HG03175 (cell line): Measurements from ENCODE around the gene LPGAT1.
"Not testable (repeated sequence)": the region's sequence is repeated elsewhere in the genome, so short reads cannot be mapped to it uniquely, and the experiment has no call there.

ENCODE experiments used
- ATAC-seq: cut with Tn5 transposase; IDR thresholded peaks from one replicate; pipeline ENCODE4 v1.9.1; 2021; ENCODE audit warnings: mild to moderate bottlenecking, moderate library complexity; ENCODE audit not compliant: unreplicated experiment

Gene LPGAT1

DNA sequence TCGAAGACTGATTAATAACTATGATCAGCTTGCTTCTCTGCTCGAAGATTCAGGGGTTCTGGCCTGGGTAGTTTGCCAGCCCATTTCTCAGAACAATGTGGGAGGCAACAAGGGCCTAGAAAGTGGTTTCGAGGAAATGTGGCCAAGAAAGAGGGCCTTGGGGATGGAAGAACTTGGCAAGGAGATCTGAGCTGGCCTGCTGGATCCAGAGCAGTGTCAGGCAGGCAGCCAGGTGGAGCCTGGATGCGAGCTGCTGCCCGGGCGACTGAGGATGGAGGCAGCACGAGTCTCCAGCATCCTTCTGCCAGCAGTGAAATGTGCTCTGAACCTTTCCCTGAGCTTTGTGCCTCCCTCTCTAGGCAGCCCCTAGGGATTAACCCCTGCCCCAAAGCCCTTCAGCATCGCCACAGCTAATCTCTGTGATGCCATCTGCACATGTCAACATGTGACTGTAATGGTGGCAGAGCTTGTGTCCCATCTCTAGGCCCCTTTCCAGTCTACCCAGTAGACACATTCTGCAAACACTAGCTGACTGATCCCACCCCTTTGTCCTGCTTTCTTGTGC is 94.1 kb downstream of the LPGAT1 start:
- no peak for ATAC-seq

GRCh38 chr1:211735208-211736170 is 95.1 kb downstream of the LPGAT1 start:
- no peak for ATAC-seq

GRCh38 chr1:211734791-211735190 is 95.8 kb downstream of the LPGAT1 start:
- no peak for ATAC-seq

DNA sequence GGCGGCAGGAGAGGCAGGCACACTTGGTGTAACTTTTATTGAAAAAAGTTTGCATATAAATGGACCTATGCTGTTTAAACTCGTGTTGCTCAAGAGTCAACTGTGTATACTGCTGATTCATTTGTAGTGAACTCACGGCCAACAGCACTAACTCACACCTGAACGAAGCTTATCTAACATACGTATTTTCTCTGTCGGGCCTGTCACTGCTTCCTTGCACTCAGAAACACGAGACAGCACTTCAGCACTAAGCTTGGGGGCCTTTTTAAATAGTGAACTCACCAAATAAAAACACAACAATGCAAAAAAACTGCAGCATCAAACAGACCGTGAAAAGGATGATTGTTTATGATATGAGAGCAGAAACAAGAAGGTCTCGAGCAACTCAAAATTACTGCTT is 96.2 kb downstream of the LPGAT1 start:
- ATAC-seq: no peak

DNA sequence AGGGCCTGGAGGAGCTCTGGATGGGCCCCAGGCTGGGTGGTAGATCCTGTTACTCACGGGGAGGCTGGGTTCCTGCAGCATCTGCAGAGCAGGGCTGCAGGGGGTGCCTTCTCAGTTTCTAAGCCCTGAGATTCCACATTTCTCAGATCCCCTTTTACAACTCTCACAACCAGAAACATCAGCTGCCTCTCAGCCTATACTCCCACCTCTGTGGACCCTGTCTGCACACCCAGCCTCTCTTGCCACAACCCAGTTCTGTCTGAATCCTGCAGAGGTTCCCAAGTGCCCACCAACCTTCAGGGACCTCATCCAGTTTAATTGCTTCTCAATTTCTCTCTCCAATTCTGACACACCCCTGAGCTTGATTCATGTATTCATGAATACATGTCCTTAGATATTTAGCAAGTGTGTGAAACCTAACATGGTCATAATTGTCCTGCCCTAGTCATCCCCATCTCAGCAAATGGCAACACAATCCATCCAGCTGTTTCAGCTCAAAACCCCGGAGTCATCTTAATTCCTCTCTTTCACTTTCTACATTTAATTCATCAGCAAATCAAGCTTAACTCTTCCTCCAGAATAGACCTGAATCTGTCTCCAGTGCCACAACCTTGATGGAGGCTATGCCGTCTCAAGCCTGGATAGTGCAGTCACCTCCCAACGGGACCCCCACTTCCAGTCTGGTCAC is 98.1 kb downstream of the LPGAT1 start:
- ATAC-seq: peak; percentile 74

GRCh38 chr1:211731456-211732292 is 98.9 kb downstream of the LPGAT1 start:
- ATAC-seq: peak; percentile 13

DNA sequence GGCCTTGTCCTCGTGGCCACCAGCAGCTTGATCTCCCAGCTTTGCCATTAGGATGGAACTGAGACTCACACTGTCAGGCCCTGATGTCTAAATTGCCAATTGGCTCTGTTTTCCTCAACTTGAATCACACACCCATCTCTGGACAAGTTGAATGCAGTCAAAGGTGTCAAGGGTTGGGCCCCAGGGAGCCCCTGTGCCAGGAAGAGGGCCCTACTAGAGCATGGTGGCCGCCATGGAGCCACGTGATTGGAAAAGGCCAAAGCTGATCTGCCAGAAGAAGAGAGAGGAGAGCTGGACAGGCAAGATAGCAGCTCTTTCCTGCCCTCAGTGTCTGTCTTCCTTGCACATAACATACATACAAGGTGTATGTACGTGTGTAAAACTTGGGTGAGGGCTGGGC is 100.2 kb downstream of the LPGAT1 start:
- ATAC-seq: no peak

- no peak for ATAC-seq
Measured at GRCh38 chr1:211729238-211729637, 101.3 kb downstream of the LPGAT1 start.

GRCh38 chr1:211726467-211726995 is 104.0 kb downstream of the LPGAT1 start:
- no peak for ATAC-seq

GRCh38 chr1:211724687-211725196 is 105.8 kb downstream of the LPGAT1 start:
- ATAC-seq: no peak

- no peak for ATAC-seq
Measured at GRCh38 chr1:211723273-211723672, 107.3 kb downstream of the LPGAT1 start.

GRCh38 chr1:211722277-211723175 is 108.0 kb downstream of the LPGAT1 start:
- ATAC-seq: no peak

DNA sequence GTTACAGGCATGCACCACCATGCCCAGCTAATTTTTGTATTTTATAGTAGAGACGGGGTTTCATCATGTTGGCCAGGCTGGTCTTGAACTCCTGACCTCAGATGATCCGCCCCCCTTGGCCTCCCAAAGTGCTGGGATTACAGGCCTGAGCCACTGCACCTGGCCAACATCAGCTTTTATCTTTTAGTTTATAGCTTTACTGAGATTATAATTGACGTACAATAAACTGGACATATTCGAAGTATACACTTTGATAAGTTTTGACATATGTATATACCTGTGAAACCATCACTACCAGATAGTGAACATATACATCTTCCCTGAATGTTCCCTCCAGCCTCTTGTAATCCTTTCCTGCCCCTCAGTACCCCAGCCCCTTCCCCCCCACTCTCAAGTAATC is 114.0 kb downstream of the LPGAT1 start:
- ATAC-seq: not testable (repeated sequence)

GRCh38 chr1:211715971-211716370 is 114.6 kb downstream of the LPGAT1 start:
- no peak for ATAC-seq

DNA sequence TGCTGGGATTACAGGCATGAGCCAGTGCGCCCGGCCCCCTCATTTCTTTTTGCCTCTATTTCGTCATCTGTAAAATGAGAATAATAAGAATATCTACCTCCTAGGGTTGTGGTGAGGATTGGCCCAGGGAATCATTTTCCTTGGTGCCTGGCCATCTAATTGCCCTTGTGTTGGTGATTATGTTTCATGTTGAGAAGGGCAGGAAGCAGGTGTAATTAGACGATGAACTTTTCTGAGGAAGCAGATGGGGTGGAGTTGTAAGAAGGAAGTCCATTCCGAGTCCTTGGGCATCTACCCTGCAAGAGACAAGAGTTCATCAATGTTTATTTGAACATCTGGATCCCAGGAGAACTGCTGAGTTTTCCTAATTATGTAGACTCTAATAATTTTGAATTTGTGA is 116.4 kb downstream of the LPGAT1 start:
- ATAC-seq: no peak

- ATAC-seq: no peak
Measured at GRCh38 chr1:211713231-211713630, 117.3 kb downstream of the LPGAT1 start.

GRCh38 chr1:211711315-211711705 is 119.3 kb downstream of the LPGAT1 start:
- ATAC-seq: no peak

GRCh38 chr1:211710566-211711314 is 119.8 kb downstream of the LPGAT1 start:
- no peak for ATAC-seq

DNA sequence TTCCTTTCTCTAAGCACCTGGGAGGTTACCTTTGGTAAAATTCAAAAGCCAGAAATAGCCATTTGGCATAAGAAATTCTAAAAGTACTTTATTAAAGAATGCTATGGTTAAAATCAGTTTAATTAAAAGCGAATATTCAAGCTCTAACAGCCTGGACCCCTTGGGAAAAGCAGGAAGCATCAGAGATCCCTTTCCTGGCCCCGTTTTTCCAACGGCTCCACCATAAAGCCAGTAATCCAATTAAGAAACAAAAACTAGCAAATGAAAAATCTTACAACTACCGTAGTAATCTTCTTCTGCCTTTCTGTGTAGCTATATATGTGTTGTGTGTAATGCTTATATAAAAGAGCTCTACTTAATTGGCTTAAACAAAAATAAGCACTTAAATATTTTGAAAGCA is 121.6 kb downstream of the LPGAT1 start:
- ATAC-seq: no peak
